ENCODE measurements around the gene RBM8A.

- TF ChIP-seq EZH2 (IDR thresholded peaks at IDR 0.05) (no peak), POLR2AphosphoS5 (IDR thresholded peaks at IDR 0.05; ENCODE audit: borderline replicate concordance, low read depth, low read length) (no peak)
Measured at GRCh38 chr1:145906954-145907753, 20.1 kb downstream of the RBM8A start.
